ENCODE measurements around the gene COPS4. TPM values are rescaled to one million over a fixed set of nuclear protein-coding genes. Genes with fewer than 3 reads are reported as not detected.

Gene COPS4
- total and polyA plus RNA-seq, 2 of the 8 experiments (the other 6 are each of a cell fraction or from before 2014, with no cell fraction given), result 14.9 to 28.3 TPM

- Histone ChIP-seq H3K9me3 (ENCODE audit: insufficient read depth in 2 of 2, low read depth in 1 of 2, low read length in 1 of 2) (no peaks in the 10 kb centered on the region), H3K4me2 (ENCODE audit: insufficient read depth in 1 of 2, low read depth in 2 of 2, low read length in 2 of 2) (no peak overlapping the region), H3K79me1 (ENCODE audit: low read depth, low read length) (no peaks in the 10 kb centered on the region), H2BK20ac (ENCODE audit: low read length) (no peak overlapping the region), H4K5ac (ENCODE audit: insufficient read length, low read depth, low read length) (no peak overlapping the region), H3K27ac (ENCODE audit: low read depth, low read length) (no peak overlapping the region), H3K9ac (replicated peaks in 1 of 4; ENCODE audit: extremely low read depth in 1 of 4, low read depth in 3 of 4, low read length in 3 of 4) (no peak overlapping the region), H4K8ac (ENCODE audit: extremely low read depth, insufficient read depth, low read length) (no peak overlapping the region), H3K4me1 (replicated peaks in 1 of 4; ENCODE audit: control insufficient read depth in 3 of 4, insufficient read depth in 4 of 4, low read length in 3 of 4) (no peaks in the 10 kb centered on the region), H2BK5ac (ENCODE audit: low read depth, low read length) (no peak overlapping the region), H2BK12ac (ENCODE audit: low read depth, low read length) (no peak overlapping the region), H3K27me3 (replicated peaks in 1 of 4; ENCODE audit: control insufficient read depth in 3 of 4, extremely low read depth in 1 of 4, insufficient read depth in 3 of 4, low read length in 3 of 4) (no peaks in the 10 kb centered on the region), H2BK15ac (ENCODE audit: low read length) (no peak overlapping the region), H3K4ac (replicated peaks; ENCODE audit: insufficient read length, low read depth, low read length) (no peak overlapping the region), H3K23me2 (ENCODE audit: low read depth, low read length) (no peaks in the 10 kb centered on the region), H2AK5ac (ENCODE audit: low read depth, low read length) (no peak overlapping the region), H2BK120ac (replicated peaks; ENCODE audit: low read depth, low read length) (no peak overlapping the region), H3K56ac (replicated peaks; ENCODE audit: insufficient read length, low read depth, low read length) (no peak overlapping the region), H3K79me2 (ENCODE audit: control insufficient read depth in 1 of 2, insufficient read depth in 2 of 2, low read length in 2 of 2) (no peaks in the 10 kb centered on the region), H2AFZ (ENCODE audit: low read length) (no peak overlapping the region), H4K91ac (replicated peaks; ENCODE audit: insufficient read length, low read length) (no peak overlapping the region), H3K36me3 (ENCODE audit: control insufficient read depth in 2 of 4, insufficient read depth in 4 of 4, low read length in 3 of 4) (peaks cover 0 to 7% (median 5%) of the 10 kb centered on the region in 4 experiments; a peak in 7 of 8 replicates), H3K14ac (ENCODE audit: insufficient read length) (no peak overlapping the region), H4K20me1 (replicated peaks in 1 of 2; ENCODE audit: control insufficient read depth in 1 of 2, insufficient read depth in 2 of 2, low read length in 2 of 2) (no peaks in the 10 kb centered on the region), H3K4me3 (ENCODE audit: extremely low read depth in 1 of 4, insufficient read depth in 2 of 4, low read depth in 3 of 4, low read length in 4 of 4) (no peak overlapping the region), H3K18ac (ENCODE audit: extremely low read depth, low read length) (no peak overlapping the region), H3K23ac (ENCODE audit: insufficient read length) (no peak overlapping the region)
- DNase-seq (ENCODE audit: low read depth in 1 of 2, low spot score in 2 of 2), result no peak
- TF ChIP-seq NRF1 (IDR thresholded peaks at IDR 0.05; ENCODE audit: low read depth, low read length) (0 out of 2 replicates have a peak, but pooled peaks have one; percentile 14), RAD21 (IDR thresholded peaks at IDR 0.05 in 1 of 2, conservative IDR thresholded peaks at IDR 0.05 in 1 of 2; ENCODE audit: low read depth in 2 of 2, low read length in 2 of 2) (peak; percentile 71 to 76), CTCF (IDR thresholded peaks at IDR 0.05; ENCODE audit: control extremely low read depth in 1 of 3, insufficient read depth in 1 of 3, low read depth in 1 of 3, low read length in 3 of 3) (peak in 2 of 3 experiments; percentile 62 to 71; a peak in 3 of 4 replicates), RFX5 (IDR thresholded peaks at IDR 0.05; ENCODE audit: borderline replicate concordance, low read depth, low read length) (no peak)
- TF ChIP-seq, protein P1, sequence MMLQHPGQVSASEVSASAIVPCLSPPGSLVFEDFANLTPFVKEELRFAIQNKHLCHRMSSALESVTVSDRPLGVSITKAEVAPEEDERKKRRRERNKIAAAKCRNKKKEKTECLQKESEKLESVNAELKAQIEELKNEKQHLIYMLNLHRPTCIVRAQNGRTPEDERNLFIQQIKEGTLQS (IDR thresholded peaks at IDR 0.05; ENCODE audit: insufficient read depth, low read depth, low read length), result no peak
- 69% methylated on average over 6 of the region's 10 CpGs; no CpG with 5 or more reads in 1 of the 2 experiments for WGBS, 2 experiments (ENCODE audit: extremely low coverage in 1 of 2, insufficient coverage in 1 of 2, insufficient read length in 1 of 2, insufficient replicate concordance in 2 of 2, low coverage in 1 of 2, low lambda C conversion rate in 2 of 2, missing lambda C conversion rate in 1 of 2)
- CTCF ChIA-PET (ENCODE audit: partially characterized antibody), result interaction anchor here (0.6 to 3.8 kb wide), 31 partner anchors 9 to 1608 kb away, joined by 3 to 37 read pairs (median 4); partner anchors contain the start of gene COPS4
- FAIRE-seq, result peak; percentile 39
- POLR2A ChIA-PET (ENCODE audit: partially characterized antibody), result interaction anchor here (0.7 kb wide), 1 partner anchor 46 kb away, joined by 3 read pairs; no protein-coding TSS in a partner anchor
These were observed 39.2 kb downstream of the COPS4 start for GRCh38 chr4:83074086-83074704.
